Lower leg skin (tissue), 3 donors: Measurements from ENCODE around the gene RAC3.

ENCODE experiments used
- POLR2A ChIP-seq, 2 donors: fragments of 450-650 bp; IDR thresholded peaks; one replicate each; pipeline ENCODE4 v1.6.1; 2016 to 2017; ENCODE audit warnings: antibody characterized with exemption in 2 of 2, mild to moderate bottlenecking in 1 of 2, moderate library complexity in 1 of 2
- TF ChIP-seq, protein P1 (sequence below), 3 donors: fragments of 450-650 bp; IDR thresholded peaks; one replicate each; pipeline ENCODE4 v1.5.1; 2016; ENCODE audit warnings: antibody characterized with exemption in 3 of 3, mild to moderate bottlenecking in 3 of 3, moderate library complexity in 2 of 3

- TF ChIP-seq, protein P1, sequence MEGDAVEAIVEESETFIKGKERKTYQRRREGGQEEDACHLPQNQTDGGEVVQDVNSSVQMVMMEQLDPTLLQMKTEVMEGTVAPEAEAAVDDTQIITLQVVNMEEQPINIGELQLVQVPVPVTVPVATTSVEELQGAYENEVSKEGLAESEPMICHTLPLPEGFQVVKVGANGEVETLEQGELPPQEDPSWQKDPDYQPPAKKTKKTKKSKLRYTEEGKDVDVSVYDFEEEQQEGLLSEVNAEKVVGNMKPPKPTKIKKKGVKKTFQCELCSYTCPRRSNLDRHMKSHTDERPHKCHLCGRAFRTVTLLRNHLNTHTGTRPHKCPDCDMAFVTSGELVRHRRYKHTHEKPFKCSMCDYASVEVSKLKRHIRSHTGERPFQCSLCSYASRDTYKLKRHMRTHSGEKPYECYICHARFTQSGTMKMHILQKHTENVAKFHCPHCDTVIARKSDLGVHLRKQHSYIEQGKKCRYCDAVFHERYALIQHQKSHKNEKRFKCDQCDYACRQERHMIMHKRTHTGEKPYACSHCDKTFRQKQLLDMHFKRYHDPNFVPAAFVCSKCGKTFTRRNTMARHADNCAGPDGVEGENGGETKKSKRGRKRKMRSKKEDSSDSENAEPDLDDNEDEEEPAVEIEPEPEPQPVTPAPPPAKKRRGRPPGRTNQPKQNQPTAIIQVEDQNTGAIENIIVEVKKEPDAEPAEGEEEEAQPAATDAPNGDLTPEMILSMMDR (IDR thresholded peaks at IDR 0.05) = no peak
- TF ChIP-seq POLR2A (IDR thresholded peaks at IDR 0.05) = no peak
Measured at GRCh38 chr17:82006468-82007227, 24.8 kb upstream of the RAC3 start.
